Caco-2 (cell line): ENCODE results near the gene ZNRF1. TPM values are rescaled to one million over a fixed set of nuclear protein-coding genes. Genes with fewer than 3 reads are reported as not detected.

Experiments used
- BruUV-seq: library from RNA; stranded (reverse); fragments of 400-500 nt; replicated peaks from 2 replicates; lab custom pipeline; 2021; lab: Mats Ljungman, UMichigan
- CTCF ChIA-PET: fragments of 300-600 bp; sonication (Branson Sonifier 250); formaldehyde crosslinking; loops from one replicate; lab custom pipeline; 2022; ENCODE audit warnings: antibody characterized with exemption; lab: Charles Lee
- POLR2A ChIA-PET: fragments of 300-600 bp; sonication (Branson Sonifier 250); formaldehyde crosslinking; loops from one replicate; lab custom pipeline; 2022; ENCODE audit warnings: antibody characterized with exemption; lab: Charles Lee
- DNase-seq, 2 experiments: peaks; one replicate each; pipeline versions ENCODE4 v3.0.0 to v3.0.0-alpha.2; 2020 to 2022
- H3K27me3 ChIP-seq: replicated peaks from 2 replicates; pipeline ENCODE4 v1.6.0; 2011; ENCODE audit warnings: low read length; ENCODE audit not compliant: control insufficient read depth, insufficient read depth
- H3K36me3 ChIP-seq: 2 replicates; pipeline ENCODE4 v1.5.1; 2011; ENCODE audit warnings: low read length; ENCODE audit not compliant: control insufficient read depth, insufficient read depth
- H3K4me1 ChIP-seq: fragments of 250-450 bp; sonication (Bioruptor Pico); 2 replicates; pipeline ENCODE4 v1.5.1; 2020; ENCODE audit warnings: mild to moderate bottlenecking
- H3K4me3 ChIP-seq: 2 replicates; pipeline ENCODE4 v1.5.1; 2011; ENCODE audit warnings: low read depth, mild to moderate bottlenecking, control low read depth, low read length
- H3K9me3 ChIP-seq: fragments of 250-450 bp; sonication (Bioruptor Pico); 2 replicates; pipeline ENCODE4 v1.5.1; 2020; ENCODE audit warnings: mild to moderate bottlenecking, moderate library complexity
- H3K27ac Mint-ChIP-seq: one replicate; pipeline ENCODE4 v1.8.0; 2022; ENCODE audit warnings: mixed read lengths; ENCODE audit not compliant: unreplicated experiment
- H3K27me3 Mint-ChIP-seq: one replicate; pipeline ENCODE4 v1.8.0; 2022; ENCODE audit warnings: mixed read lengths; ENCODE audit not compliant: insufficient read depth, unreplicated experiment
- H3K36me3 Mint-ChIP-seq: one replicate; pipeline ENCODE4 v1.8.0; 2022; ENCODE audit warnings: mild to moderate bottlenecking, mixed read lengths; ENCODE audit not compliant: insufficient read depth, unreplicated experiment
- H3K4me1 Mint-ChIP-seq: one replicate; pipeline ENCODE4 v1.8.0; 2022; ENCODE audit warnings: low read depth, mixed read lengths; ENCODE audit not compliant: unreplicated experiment
- H3K4me3 Mint-ChIP-seq: one replicate; pipeline ENCODE4 v1.8.0; 2022; ENCODE audit warnings: mild to moderate bottlenecking, moderate library complexity, mixed read lengths; ENCODE audit not compliant: unreplicated experiment
- H3K9me3 Mint-ChIP-seq: one replicate; pipeline ENCODE4 v1.8.0; 2022; ENCODE audit warnings: mixed read lengths; ENCODE audit not compliant: unreplicated experiment
- CTCF ChIP-seq, 2 experiments: fragments of 200-600 bp in 1 of 2; IDR thresholded peaks; 1 replicate in 1 of 2; 2 replicates in 1 of 2; pipeline versions ENCODE4 v1.5.1 to v1.8.0; 2011 to 2022; ENCODE audit warnings: antibody characterized with exemption in 1 of 2, control low read depth in 1 of 2, inconsistent platforms in 1 of 2, low read depth in 1 of 2, low read length in 1 of 2, mild to moderate bottlenecking in 1 of 2, moderate library complexity in 1 of 2; ENCODE audit not compliant: insufficient read depth in 1 of 2, severe bottlenecking in 1 of 2, unreplicated experiment in 1 of 2
- intact Hi-C: fragments of 100-400 bp; cut with micrococcal nuclease; formaldehyde crosslinking; loops from one replicate; pipeline ENCODE4 v1.10.0; 2022; ENCODE audit not compliant: unreplicated experiment
- total RNA-seq: library from RNA; stranded (reverse); gene quantifications from 2 replicates; pipeline ENCODE4 v1.2.3, GENCODE V29; 2022

ZNRF1 gene
- total RNA-seq, 1 experiment from 2014 or later: 68.6 TPM

- no TSS peak for BruUV-seq
- peaks cover 25% of the 10 kb centered on the region for H3K4me1 Mint-ChIP-seq
- peak overlapping the region; percentile 40 for H3K4me3 ChIP-seq
- no peak for DNase-seq
- H3K9me3 Mint-ChIP-seq: peaks cover 17% of the 10 kb centered on the region
- H3K27me3 Mint-ChIP-seq: no peaks in the 10 kb centered on the region
- ChIA-PET POLR2A (no interaction called here), CTCF (interaction anchor here (1.3 kb wide), 1 partner anchor 9 kb away, joined by 4 read pairs; no protein-coding TSS in a partner anchor)
- peak overlapping the region; percentile 67 for H3K27ac Mint-ChIP-seq
- no peaks in the 10 kb centered on the region for H3K27me3 ChIP-seq
- peaks cover 27% of the 10 kb centered on the region for H3K36me3 Mint-ChIP-seq
- intact Hi-C loops: no loop called here
- H3K9me3 ChIP-seq: peaks cover 26% of the 10 kb centered on the region
- peak overlapping the region; percentile 66 for H3K4me3 Mint-ChIP-seq
- TF ChIP-seq CTCF (IDR thresholded peaks at IDR 0.05; ENCODE audit: insufficient read depth in 1 of 2, low read depth in 1 of 2, low read length in 1 of 2, severe bottlenecking in 1 of 2, unreplicated experiment in 1 of 2): no peak
- H3K36me3 ChIP-seq: peaks cover 1% of the 10 kb centered on the region
- H3K4me1 ChIP-seq: peaks cover 37% of the 10 kb centered on the region
Measured at GRCh38 chr16:75120253-75120652, 121.4 kb downstream of the ZNRF1 start.

- H3K4me1 ChIP-seq: peaks cover 39% of the 10 kb centered on the region
- Mint-ChIP-seq H3K27me3 (no peaks in the 10 kb centered on the region), H3K4me1 (peaks cover 18% of the 10 kb centered on the region), H3K4me3 (no peak overlapping the region), H3K27ac (no peak overlapping the region), H3K9me3 (peaks cover 17% of the 10 kb centered on the region), H3K36me3 (peaks cover 20% of the 10 kb centered on the region)
- H3K36me3 ChIP-seq: peaks cover 2% of the 10 kb centered on the region
- POLR2A ChIA-PET: no interaction called here
- H3K27me3 ChIP-seq: no peaks in the 10 kb centered on the region
- DNase-seq: no peak
- H3K4me3 ChIP-seq: no peak overlapping the region
- H3K9me3 ChIP-seq: peaks cover 26% of the 10 kb centered on the region
- TF ChIP-seq CTCF (IDR thresholded peaks at IDR 0.05; ENCODE audit: insufficient read depth in 1 of 2, low read depth in 1 of 2, low read length in 1 of 2, severe bottlenecking in 1 of 2, unreplicated experiment in 1 of 2): no peak
- intact Hi-C loops: no loop called here
- CTCF ChIA-PET: interaction anchor here (0.6 to 0.7 kb wide), 2 partner anchors 130 to 395 kb away, joined by 3 read pairs; no protein-coding TSS in a partner anchor
- BruUV-seq: no TSS peak
Measured at GRCh38 chr16:75121949-75122568, 123.2 kb downstream of the ZNRF1 start.

- intact Hi-C loops: no loop called here
- no peak overlapping the region for H3K4me3 ChIP-seq
- H3K27me3 ChIP-seq: no peaks in the 10 kb centered on the region
- peaks cover 26% of the 10 kb centered on the region for H3K9me3 ChIP-seq
- H3K27me3 Mint-ChIP-seq: no peaks in the 10 kb centered on the region
- no TSS peak for BruUV-seq
- no peak for TF ChIP-seq CTCF (IDR thresholded peaks at IDR 0.05; ENCODE audit: insufficient read depth in 1 of 2, low read depth in 1 of 2, low read length in 1 of 2, severe bottlenecking in 1 of 2, unreplicated experiment in 1 of 2)
- H3K4me1 Mint-ChIP-seq: peaks cover 22% of the 10 kb centered on the region
- no peak overlapping the region for H3K27ac Mint-ChIP-seq
- H3K9me3 Mint-ChIP-seq: peaks cover 17% of the 10 kb centered on the region
- POLR2A ChIA-PET: no interaction called here
- CTCF ChIA-PET: interaction anchor here (0.6 to 0.7 kb wide), 2 partner anchors 130 to 395 kb away, joined by 3 read pairs; no protein-coding TSS in a partner anchor
- H3K4me3 Mint-ChIP-seq: no peak overlapping the region
- H3K36me3 ChIP-seq: peaks cover 2% of the 10 kb centered on the region
- H3K4me1 ChIP-seq: peaks cover 40% of the 10 kb centered on the region
- H3K36me3 Mint-ChIP-seq: peaks cover 20% of the 10 kb centered on the region
- DNase-seq: no peak
Measured at GRCh38 chr16:75122609-75123008, 123.8 kb downstream of the ZNRF1 start.
